Neural crest cell (in vitro differentiated cells): ENCODE measurements around the gene KLHL2. TPM values are rescaled to one million over a fixed set of nuclear protein-coding genes. Genes with fewer than 3 reads are reported as not detected.

ENCODE experiments used
- DNase-seq: peaks from one replicate; pipeline ENCODE4 v3.0.0; 2021; ENCODE audit warnings: low read depth, mixed read lengths, low spot score
- H3K27ac Mint-ChIP-seq: one replicate; pipeline ENCODE4 v1.8.0; 2021; ENCODE audit warnings: mild to moderate bottlenecking, mixed read lengths; ENCODE audit not compliant: unreplicated experiment
- H3K27me3 Mint-ChIP-seq: 2 replicates; pipeline ENCODE4 v1.8.0; 2021; ENCODE audit warnings: low read depth, mild to moderate bottlenecking, mixed read lengths
- H3K36me3 Mint-ChIP-seq: 2 replicates; pipeline ENCODE4 v1.8.0; 2021; ENCODE audit warnings: low read depth, mild to moderate bottlenecking, mixed read lengths
- H3K4me1 Mint-ChIP-seq: 2 replicates; pipeline ENCODE4 v1.8.0; 2021; ENCODE audit warnings: mixed read lengths
- H3K4me3 Mint-ChIP-seq: one replicate; pipeline ENCODE4 v1.8.0; 2021; ENCODE audit warnings: mild to moderate bottlenecking, mixed read lengths
- H3K9me3 Mint-ChIP-seq: 2 replicates; pipeline ENCODE4 v1.8.0; 2021; ENCODE audit warnings: mixed read lengths
- total RNA-seq: library from RNA; stranded (reverse); gene quantifications from 2 replicates; pipeline ENCODE4 v1.2.1, GENCODE V29; 2021
- TF ChIP-seq, protein P1 (sequence below): fragments of 200-600 bp; sonication (generic); conservative IDR thresholded peaks from 2 replicates; pipeline ENCODE4 v1.5.0; 2021; ENCODE audit warnings: antibody characterized with exemption, mild to moderate bottlenecking

The KLHL2 gene
- total RNA-seq, 1 donor from 2014 or later: 17.4 TPM

GRCh38 chr4:165190591-165191347 lies 16.6 kb upstream of the KLHL2 start:
- H3K36me3 Mint-ChIP-seq: no peaks in the 10 kb centered on the region
- H3K9me3 Mint-ChIP-seq: no peaks in the 10 kb centered on the region
- H3K4me3 Mint-ChIP-seq: no peak overlapping the region
- TF ChIP-seq, protein P1, sequence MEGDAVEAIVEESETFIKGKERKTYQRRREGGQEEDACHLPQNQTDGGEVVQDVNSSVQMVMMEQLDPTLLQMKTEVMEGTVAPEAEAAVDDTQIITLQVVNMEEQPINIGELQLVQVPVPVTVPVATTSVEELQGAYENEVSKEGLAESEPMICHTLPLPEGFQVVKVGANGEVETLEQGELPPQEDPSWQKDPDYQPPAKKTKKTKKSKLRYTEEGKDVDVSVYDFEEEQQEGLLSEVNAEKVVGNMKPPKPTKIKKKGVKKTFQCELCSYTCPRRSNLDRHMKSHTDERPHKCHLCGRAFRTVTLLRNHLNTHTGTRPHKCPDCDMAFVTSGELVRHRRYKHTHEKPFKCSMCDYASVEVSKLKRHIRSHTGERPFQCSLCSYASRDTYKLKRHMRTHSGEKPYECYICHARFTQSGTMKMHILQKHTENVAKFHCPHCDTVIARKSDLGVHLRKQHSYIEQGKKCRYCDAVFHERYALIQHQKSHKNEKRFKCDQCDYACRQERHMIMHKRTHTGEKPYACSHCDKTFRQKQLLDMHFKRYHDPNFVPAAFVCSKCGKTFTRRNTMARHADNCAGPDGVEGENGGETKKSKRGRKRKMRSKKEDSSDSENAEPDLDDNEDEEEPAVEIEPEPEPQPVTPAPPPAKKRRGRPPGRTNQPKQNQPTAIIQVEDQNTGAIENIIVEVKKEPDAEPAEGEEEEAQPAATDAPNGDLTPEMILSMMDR: no peak
- no peak for DNase-seq
- H3K27me3 Mint-ChIP-seq: no peaks in the 10 kb centered on the region
- no peaks in the 10 kb centered on the region for H3K4me1 Mint-ChIP-seq
- no peak overlapping the region for H3K27ac Mint-ChIP-seq

DNA sequence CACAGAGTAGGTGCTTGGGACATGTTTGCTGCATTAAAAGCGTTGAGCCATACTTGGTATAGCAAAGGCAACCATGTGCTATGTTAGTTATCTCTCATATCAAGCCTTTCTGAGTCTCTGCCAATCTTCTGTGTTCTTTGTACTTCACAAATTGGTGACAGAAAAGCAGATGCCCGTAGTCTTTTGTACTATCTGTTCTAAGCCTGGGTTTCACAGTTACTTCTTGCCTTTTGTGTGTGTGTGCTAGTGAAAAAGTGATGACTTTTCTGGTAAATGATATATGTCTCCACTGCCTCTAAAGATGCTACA lies 16.1 kb upstream of the KLHL2 start:
- Mint-ChIP-seq H3K4me3 (no peak overlapping the region), H3K27ac (no peak overlapping the region), H3K9me3 (no peaks in the 10 kb centered on the region), H3K4me1 (no peaks in the 10 kb centered on the region), H3K27me3 (no peaks in the 10 kb centered on the region), H3K36me3 (no peaks in the 10 kb centered on the region)
- DNase-seq: no peak
- TF ChIP-seq, protein P1: no peak

GRCh38 chr4:165191814-165192499 lies 15.4 kb upstream of the KLHL2 start:
- no peak overlapping the region for H3K27ac Mint-ChIP-seq
- TF ChIP-seq, protein P1: no peak
- H3K36me3 Mint-ChIP-seq: no peaks in the 10 kb centered on the region
- no peaks in the 10 kb centered on the region for H3K27me3 Mint-ChIP-seq
- no peaks in the 10 kb centered on the region for H3K4me1 Mint-ChIP-seq
- no peak for DNase-seq
- H3K4me3 Mint-ChIP-seq: no peak overlapping the region
- H3K9me3 Mint-ChIP-seq: no peaks in the 10 kb centered on the region

GRCh38 chr4:165192500-165192898 lies 14.9 kb upstream of the KLHL2 start:
- TF ChIP-seq, protein P1: no peak
- DNase-seq: no peak
- Mint-ChIP-seq H3K36me3 (no peaks in the 10 kb centered on the region), H3K4me1 (no peaks in the 10 kb centered on the region), H3K27me3 (no peaks in the 10 kb centered on the region), H3K27ac (no peak overlapping the region), H3K9me3 (no peaks in the 10 kb centered on the region), H3K4me3 (no peak overlapping the region)

DNA sequence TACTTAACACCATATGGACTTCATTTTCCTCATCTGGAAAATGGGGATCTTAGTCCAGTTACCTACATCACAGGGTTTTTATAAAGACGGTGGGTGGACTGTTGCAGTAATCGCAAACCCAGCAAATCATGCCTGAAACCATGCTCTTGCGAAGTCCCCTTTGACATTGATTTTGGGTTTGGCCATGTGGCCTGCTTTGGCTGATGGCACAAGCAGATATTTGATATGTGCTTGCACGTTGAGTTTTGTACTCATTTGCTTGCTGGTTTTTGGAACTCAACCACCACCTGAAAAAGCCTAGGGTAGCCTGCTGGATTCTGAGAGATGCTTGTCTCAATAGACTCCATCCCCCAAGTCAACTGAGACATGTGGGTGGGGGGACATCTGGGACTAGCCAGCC lies 14.4 kb upstream of the KLHL2 start:
- TF ChIP-seq, protein P1: no peak
- Mint-ChIP-seq H3K27me3 (no peaks in the 10 kb centered on the region), H3K4me3 (no peak overlapping the region), H3K4me1 (no peaks in the 10 kb centered on the region), H3K27ac (no peak overlapping the region), H3K9me3 (no peaks in the 10 kb centered on the region), H3K36me3 (no peaks in the 10 kb centered on the region)
- no peak for DNase-seq
